Mesenchymal stem cell (in vitro differentiated cells and primary cell): ENCODE data around the gene CPOX.

Source experiments
- DNase-seq: peaks from one replicate; pipeline ENCODE4 v3.0.0-alpha.2; 2013
- H2AFZ ChIP-seq: one replicate; pipeline ENCODE4 v1.6.1; 2013; ENCODE audit warnings: low read depth, mild to moderate bottlenecking, control low read depth, inconsistent platforms, low read length, moderate library complexity
- H2AK5ac ChIP-seq: 2 replicates; pipeline ENCODE4 v1.6.1; 2013; ENCODE audit warnings: low read length, moderate library complexity, mild to moderate bottlenecking, inconsistent platforms; ENCODE audit not compliant: severe bottlenecking
- H2BK120ac ChIP-seq: one replicate; pipeline ENCODE4 v1.6.1; 2013; ENCODE audit warnings: low read depth, mild to moderate bottlenecking, inconsistent platforms, low read length, moderate library complexity
- H2BK12ac ChIP-seq, 2 experiments: one replicate each; pipeline ENCODE4 v1.6.1; 2013; ENCODE audit warnings: inconsistent platforms in 2 of 2, low read length in 2 of 2, mild to moderate bottlenecking in 2 of 2, moderate library complexity in 2 of 2, control low read depth in 1 of 2
- H2BK15ac ChIP-seq: one replicate; pipeline ENCODE4 v1.6.1; 2013; ENCODE audit warnings: mild to moderate bottlenecking, low read depth, inconsistent platforms; ENCODE audit not compliant: poor library complexity, severe bottlenecking
- H2BK5ac ChIP-seq: 2 replicates; pipeline ENCODE4 v1.6.1; 2013; ENCODE audit warnings: low read depth, mild to moderate bottlenecking, low read length, control low read depth, inconsistent platforms; ENCODE audit not compliant: poor library complexity, severe bottlenecking
- H3K14ac ChIP-seq, 2 experiments: one replicate each; pipeline ENCODE4 v1.6.1; 2013; ENCODE audit warnings: inconsistent platforms in 2 of 2, low read length in 2 of 2, control low read depth in 1 of 2, mild to moderate bottlenecking in 1 of 2, moderate library complexity in 1 of 2
- H3K18ac ChIP-seq, 2 experiments: one replicate each; pipeline ENCODE4 v1.6.1; 2013; ENCODE audit warnings: inconsistent platforms in 2 of 2, low read length in 2 of 2, control low read depth in 1 of 2, low read depth in 1 of 2, mild to moderate bottlenecking in 1 of 2
- H3K23ac ChIP-seq, 2 experiments: one replicate each; pipeline ENCODE4 v1.6.1; 2013; ENCODE audit warnings: inconsistent platforms in 2 of 2, low read length in 2 of 2, mild to moderate bottlenecking in 2 of 2, moderate library complexity in 2 of 2, control low read depth in 1 of 2
- H3K27ac ChIP-seq: 2 replicates; pipeline ENCODE4 v1.5.1; 2013; ENCODE audit warnings: mild to moderate bottlenecking, moderate library complexity, low read length, control low read depth, inconsistent platforms; ENCODE audit not compliant: poor library complexity, severe bottlenecking
- H3K27me3 ChIP-seq, 2 experiments: 2 replicates each; pipeline versions ENCODE4 v1.6.1 to v1.7.0; 2013; ENCODE audit warnings: low read length in 2 of 2, mild to moderate bottlenecking in 2 of 2, moderate library complexity in 2 of 2, control low read depth in 1 of 2, inconsistent platforms in 1 of 2; ENCODE audit not compliant: control insufficient read depth in 1 of 2, insufficient read depth in 1 of 2
- H3K36me3 ChIP-seq, 2 experiments: 2 replicates each; pipeline versions ENCODE4 v1.6.1 to v1.7.0; 2013; ENCODE audit warnings: low read length in 2 of 2, control low read depth in 1 of 2, inconsistent platforms in 1 of 2, low read depth in 1 of 2, mild to moderate bottlenecking in 1 of 2; ENCODE audit not compliant: insufficient read depth in 2 of 2, control insufficient read depth in 1 of 2
- H3K4ac ChIP-seq, 2 experiments: one replicate each; pipeline ENCODE4 v1.6.1; 2013; ENCODE audit warnings: inconsistent platforms in 2 of 2, low read length in 2 of 2, mild to moderate bottlenecking in 2 of 2, moderate library complexity in 2 of 2, control low read depth in 1 of 2, low read depth in 1 of 2
- H3K4me1 ChIP-seq: 2 replicates; pipeline ENCODE4 v1.6.1; 2013; ENCODE audit warnings: low read depth, low read length, control low read depth; ENCODE audit not compliant: control insufficient read depth, insufficient read depth
- H3K4me2 ChIP-seq: 2 replicates; pipeline ENCODE4 v1.6.1; 2013; ENCODE audit warnings: low read length, mild to moderate bottlenecking, inconsistent platforms; ENCODE audit not compliant: poor library complexity, severe bottlenecking
- H3K4me3 ChIP-seq, 2 experiments: 2 replicates each; pipeline versions ENCODE4 v1.5.1 to v1.7.0; 2013; ENCODE audit warnings: low read length in 2 of 2, mild to moderate bottlenecking in 2 of 2, control low read depth in 1 of 2, low read depth in 1 of 2; ENCODE audit not compliant: insufficient read depth in 1 of 2
- H3K79me1 ChIP-seq: replicated peaks from 2 replicates; pipeline ENCODE4 v1.6.1; 2013; ENCODE audit warnings: mild to moderate bottlenecking, control low read depth, low read length, inconsistent platforms; ENCODE audit not compliant: poor library complexity, severe bottlenecking
- H3K9ac ChIP-seq: 2 replicates; pipeline ENCODE4 v1.7.0; 2013; ENCODE audit warnings: mild to moderate bottlenecking, low read length, moderate library complexity
- H3K9me3 ChIP-seq: 2 replicates; pipeline ENCODE4 v1.7.0; 2013; ENCODE audit warnings: mild to moderate bottlenecking, low read length; ENCODE audit not compliant: control insufficient read depth
- H4K8ac ChIP-seq: one replicate; pipeline ENCODE4 v1.6.1; 2013; ENCODE audit warnings: inconsistent platforms, mild to moderate bottlenecking, low read length, moderate library complexity
- H4K91ac ChIP-seq: one replicate; pipeline ENCODE4 v1.6.1; 2013; ENCODE audit warnings: mild to moderate bottlenecking, low read length, inconsistent platforms
- WGBS: methylation state at CpG from one replicate; pipeline ENCODE4 v1.1.7; 2013; ENCODE audit warnings: mixed read lengths; 5-methylcytosine and 5-hydroxymethylcytosine counted together

Gene CPOX

GRCh38 chr3:98531622-98532274 is 61.7 kb downstream of the CPOX start, which contains the start of gene GPR15:
GPR15 (plus strand) TSS chr3:98531978; CDS start chr3:98532034, 56 bp downstream.
- Histone ChIP-seq H3K18ac (no peak within 1 kb of the TSS), H3K36me3 (no peaks in the 10 kb centered on the region), H3K79me1 (no peaks in the 10 kb centered on the region), H3K14ac (no peak within 1 kb of the TSS), H3K4me2 (no peak within 1 kb of the TSS), H3K9me3 (no peaks in the 10 kb centered on the region), H3K27me3 (peaks cover 9 to 12% of the 10 kb centered on the region in 2 experiments), H3K9ac (no peak within 1 kb of the TSS), H2AFZ (no peak within 1 kb of the TSS), H3K27ac (no peak within 1 kb of the TSS), H3K4me1 (no peaks in the 10 kb centered on the region), H3K4me3 (no peak within 1 kb of the TSS), H2BK12ac (no peak within 1 kb of the TSS), H2BK15ac (no peak within 1 kb of the TSS), H3K4ac (no peak within 1 kb of the TSS), H2BK5ac (no peak within 1 kb of the TSS), H4K8ac (no peak within 1 kb of the TSS), H4K91ac (no peak within 1 kb of the TSS), H3K23ac (no peak within 1 kb of the TSS), H2BK120ac (no peak within 1 kb of the TSS), H2AK5ac (no peak within 1 kb of the TSS)
- 82% methylated on average over 6 of the region's 7 CpGs for WGBS
- DNase-seq, result no peak

- Histone ChIP-seq H2BK120ac (no peak overlapping the region), H3K4me2 (no peak overlapping the region), H3K27me3 (peaks cover 9 to 12% of the 10 kb centered on the region in 2 experiments), H3K4me1 (no peaks in the 10 kb centered on the region), H3K4me3 (no peak overlapping the region), H3K9ac (no peak overlapping the region), H3K23ac (no peak overlapping the region), H2BK5ac (no peak overlapping the region), H2AFZ (no peak overlapping the region), H2BK12ac (no peak overlapping the region), H3K4ac (no peak overlapping the region), H4K91ac (no peak overlapping the region), H3K79me1 (no peaks in the 10 kb centered on the region), H4K8ac (no peak overlapping the region), H3K36me3 (no peaks in the 10 kb centered on the region), H2BK15ac (no peak overlapping the region), H2AK5ac (no peak overlapping the region), H3K14ac (no peak overlapping the region), H3K9me3 (no peaks in the 10 kb centered on the region), H3K27ac (no peak overlapping the region), H3K18ac (no peak overlapping the region)
- 71% methylated on average over 1 of the region's 2 CpGs for WGBS
- no peak for DNase-seq
These were observed 62.7 kb downstream of the CPOX start for GRCh38 chr3:98530676-98531075.

GRCh38 chr3:98529856-98530459 is 63.5 kb downstream of the CPOX start:
- H3K79me1 ChIP-seq, result no peaks in the 10 kb centered on the region
- H3K27me3 ChIP-seq, result peaks cover 9 to 12% of the 10 kb centered on the region in 2 experiments
- no peak overlapping the region for H3K4me2 ChIP-seq
- no peak overlapping the region for H2BK120ac ChIP-seq
- H2BK5ac ChIP-seq, result no peak overlapping the region
- H3K4me3 ChIP-seq, result no peak overlapping the region
- H3K23ac ChIP-seq, result no peak overlapping the region
- no peak overlapping the region for H3K14ac ChIP-seq
- H3K27ac ChIP-seq, result no peak overlapping the region
- no peak overlapping the region for H2AFZ ChIP-seq
- 89% methylated on average over 5 of the region's 8 CpGs for WGBS
- H3K4me1 ChIP-seq, result no peaks in the 10 kb centered on the region
- H3K9me3 ChIP-seq, result no peaks in the 10 kb centered on the region
- no peak for DNase-seq
- H4K8ac ChIP-seq, result no peak overlapping the region
- H2AK5ac ChIP-seq, result no peak overlapping the region
- H2BK15ac ChIP-seq, result no peak overlapping the region
- H3K36me3 ChIP-seq, result no peaks in the 10 kb centered on the region
- H4K91ac ChIP-seq, result no peak overlapping the region
- no peak overlapping the region for H3K4ac ChIP-seq
- H3K18ac ChIP-seq, result no peak overlapping the region
- H2BK12ac ChIP-seq, result no peak overlapping the region
- no peak overlapping the region for H3K9ac ChIP-seq
